ENCODE measurements around the gene GDPD5.

Gene GDPD5

GRCh38 chr11:75471176-75471973, 54.4 kb downstream of the GDPD5 start:
- DNase-seq (ENCODE audit: low spot score): no peak

GRCh38 chr11:75470476-75471080, 55.2 kb downstream of the GDPD5 start:
- no peak for DNase-seq (ENCODE audit: low spot score)

DNA sequence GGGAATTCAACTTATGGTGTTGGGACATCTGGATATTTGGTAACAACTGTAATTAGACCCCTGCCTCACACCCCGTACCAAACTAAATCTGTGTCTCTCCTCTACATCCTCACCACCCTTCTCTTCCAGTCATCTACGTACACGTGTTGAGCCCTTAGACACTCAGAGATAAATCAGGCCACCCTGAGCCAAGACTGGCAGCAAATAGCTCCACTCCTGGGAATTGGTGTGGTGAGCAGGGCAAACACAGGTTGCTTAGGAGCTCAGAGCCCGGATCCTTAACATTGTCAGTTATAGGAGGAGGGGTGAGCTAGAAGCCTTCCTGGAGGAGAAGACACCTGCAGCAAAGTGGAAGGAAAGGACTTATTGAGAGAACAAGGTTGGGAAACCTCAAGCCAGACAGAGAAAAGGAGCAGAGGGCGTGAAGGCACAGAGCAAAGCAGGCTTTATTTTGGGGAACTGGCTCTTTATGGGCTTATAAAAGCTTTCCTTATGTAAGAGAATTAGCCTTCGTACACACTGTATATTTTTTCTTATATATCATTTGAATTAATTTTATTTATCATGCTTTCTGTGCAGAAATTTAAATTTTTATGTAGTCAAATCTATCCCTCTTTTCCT, 55.8 kb downstream of the GDPD5 start:
- DNase-seq (ENCODE audit: low spot score): no peak

DNA sequence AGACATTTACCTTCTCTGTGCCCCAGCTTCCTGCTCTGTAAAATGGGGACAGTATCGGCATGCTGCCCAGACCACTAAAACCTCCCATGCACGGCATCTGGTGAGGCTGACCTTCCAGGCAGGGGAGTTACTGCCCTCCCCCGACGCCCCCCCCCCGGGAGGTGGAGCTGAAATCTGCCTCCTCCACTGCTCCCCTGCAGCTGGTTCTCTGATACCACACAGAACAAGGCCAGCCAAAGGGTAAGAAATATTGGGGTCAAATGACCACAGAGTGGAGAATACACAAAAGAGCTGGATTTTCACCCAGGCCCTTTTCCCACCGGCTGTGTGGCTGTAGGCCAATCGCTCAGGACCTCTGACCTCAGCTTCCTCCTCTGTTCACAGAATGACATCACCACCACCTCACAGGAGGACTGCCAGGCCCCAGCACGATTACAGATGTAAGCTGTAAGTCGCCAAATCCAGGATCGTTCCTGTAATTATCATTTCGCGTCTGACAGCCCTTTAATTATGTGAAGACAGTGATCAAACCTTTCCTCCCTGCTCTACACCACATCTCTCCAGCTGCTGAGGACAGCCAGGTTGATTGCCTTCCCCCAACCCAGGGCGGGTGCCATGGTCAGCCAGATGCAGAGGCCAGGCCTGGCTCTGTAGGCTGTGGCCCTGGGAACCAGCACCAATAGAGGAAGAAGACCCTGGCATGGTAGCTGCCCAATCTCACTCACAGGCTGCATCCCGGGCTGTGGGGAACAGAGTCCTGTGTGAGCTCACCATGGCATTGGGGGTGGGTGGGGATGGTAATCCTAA, 57.0 kb downstream of the GDPD5 start:
- no peak for DNase-seq (ENCODE audit: low spot score)

GRCh38 chr11:75467881-75468280, 57.9 kb downstream of the GDPD5 start:
- DNase-seq (ENCODE audit: low spot score): no peak

- no peak for DNase-seq (ENCODE audit: low spot score)
Measured at GRCh38 chr11:75467311-75467710, 58.4 kb downstream of the GDPD5 start.

DNA sequence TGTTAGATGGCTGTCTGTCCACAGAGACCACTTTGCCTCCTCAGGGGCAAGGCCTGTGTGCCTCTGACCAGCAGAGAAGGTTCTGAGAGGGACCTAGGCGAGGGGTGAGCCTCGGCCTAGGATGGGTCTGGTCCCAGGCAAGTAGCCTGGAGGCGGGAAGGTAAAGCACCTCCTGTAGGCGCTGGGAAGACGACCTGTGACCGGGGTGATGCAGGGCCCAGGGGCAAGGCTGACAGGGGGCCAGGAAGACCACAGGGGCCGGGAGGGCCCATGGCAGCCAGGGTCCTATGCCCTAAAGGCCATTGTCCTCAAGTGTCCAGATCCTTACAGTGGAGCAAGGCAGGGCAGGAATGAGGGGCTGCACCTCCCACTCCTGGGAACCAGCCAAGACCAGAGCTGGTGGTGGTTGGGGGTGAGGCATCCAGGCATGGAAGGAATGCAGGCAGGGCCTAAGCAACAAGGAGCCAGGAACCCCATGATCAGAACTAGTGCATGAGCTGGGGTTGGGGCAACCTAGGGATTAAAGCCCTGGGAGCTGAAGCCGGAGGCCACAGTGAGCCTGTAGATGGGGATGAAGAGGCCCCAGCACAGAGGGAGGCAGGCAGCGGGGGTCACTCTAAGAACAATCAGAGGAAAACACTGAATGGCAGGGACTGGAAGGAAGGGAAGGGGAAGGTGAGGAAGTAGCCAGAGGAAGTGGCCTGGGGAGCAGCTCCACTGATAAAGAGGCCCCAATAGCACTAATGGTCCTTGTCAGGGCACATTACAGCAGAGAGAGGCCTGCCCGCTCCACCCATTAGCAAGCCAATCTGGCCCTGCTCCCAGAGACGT, 59.8 kb downstream of the GDPD5 start:
- no peak for DNase-seq (ENCODE audit: low spot score)

DNA sequence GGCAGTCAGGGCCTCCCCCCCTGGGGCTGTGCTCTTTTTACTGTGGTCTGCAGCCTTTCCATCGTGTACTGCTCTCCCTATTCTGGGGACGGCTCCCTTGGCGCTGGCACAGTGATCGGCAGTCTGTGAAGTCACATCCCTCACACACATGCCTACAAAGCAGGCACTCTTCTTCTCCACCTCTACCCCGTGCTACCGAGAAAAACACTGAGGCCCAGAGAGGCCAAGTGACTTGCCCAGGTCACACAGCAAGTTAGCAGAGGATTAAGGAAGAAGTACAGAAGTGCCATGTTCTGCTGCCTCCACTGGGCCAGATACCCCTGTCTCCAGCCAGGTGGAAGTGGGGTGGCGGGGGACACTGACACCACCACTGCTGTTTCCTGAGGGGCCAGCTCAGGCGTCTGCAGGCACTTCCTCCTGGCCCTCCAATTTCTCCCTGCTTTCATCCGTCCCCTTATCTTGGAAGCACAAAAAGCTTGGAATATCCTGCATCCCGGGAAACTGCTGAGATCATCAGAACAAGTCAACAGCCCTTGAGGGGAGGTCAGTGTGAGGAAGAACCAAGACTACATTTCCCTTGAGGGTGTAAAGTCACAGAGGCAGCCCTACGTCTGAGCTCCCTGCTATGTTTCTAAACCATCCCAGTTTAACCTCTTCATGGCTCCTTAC, 62.5 kb downstream of the GDPD5 start:
- no peak for DNase-seq (ENCODE audit: low spot score)

DNA sequence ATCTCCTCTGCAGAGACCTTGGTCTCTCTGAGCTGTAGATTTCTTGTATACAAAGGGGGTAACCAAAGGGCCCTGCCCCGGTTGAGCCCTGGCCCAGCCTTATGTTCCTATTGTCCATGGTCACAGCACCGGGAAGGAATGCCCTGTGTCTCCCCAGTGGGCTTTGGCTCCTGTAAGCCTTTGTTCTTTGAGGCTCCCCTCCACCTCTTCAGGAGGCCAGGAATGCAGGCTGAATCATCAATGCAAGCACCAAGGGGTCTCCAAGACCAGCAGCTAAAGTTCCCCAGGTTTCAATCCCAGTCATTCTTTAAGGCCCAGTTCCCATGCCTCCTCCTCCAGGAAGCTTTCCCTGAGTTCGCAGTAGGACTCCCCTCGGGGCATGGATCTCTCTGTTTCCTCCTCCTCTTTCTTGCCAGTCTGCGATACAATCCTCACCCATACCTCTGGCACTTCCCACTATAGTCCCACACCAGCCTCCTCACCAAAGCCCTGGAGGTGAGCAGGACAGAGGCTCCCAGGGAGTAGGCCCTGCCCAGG, 63.6 kb downstream of the GDPD5 start:
- no peak for DNase-seq (ENCODE audit: low spot score)

DNA sequence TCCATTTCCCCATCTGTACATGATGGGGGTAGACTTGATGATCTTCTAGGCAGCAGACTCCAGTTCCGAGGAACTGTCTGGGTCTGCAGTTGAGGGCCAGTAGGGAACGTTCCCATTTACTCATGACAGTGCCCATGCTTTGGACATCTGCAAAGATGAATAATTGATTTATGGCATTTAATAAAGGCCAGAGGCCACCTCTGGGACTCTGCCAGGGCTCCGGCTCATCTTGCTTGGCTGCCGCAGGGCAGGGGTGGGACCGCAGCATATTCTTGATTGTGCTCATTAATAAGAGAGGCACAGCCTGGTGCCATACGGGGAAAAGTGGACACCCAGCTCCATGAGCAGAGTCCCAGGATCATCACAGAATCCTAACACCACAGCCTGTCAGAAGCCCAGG, 64.6 kb downstream of the GDPD5 start:
- no peak for DNase-seq (ENCODE audit: low spot score)

GRCh38 chr11:75456596-75457183, 69.1 kb downstream of the GDPD5 start:
- no peak for DNase-seq (ENCODE audit: low spot score)

GRCh38 chr11:75454987-75455386, 70.8 kb downstream of the GDPD5 start:
- no peak for DNase-seq (ENCODE audit: low spot score)

DNA sequence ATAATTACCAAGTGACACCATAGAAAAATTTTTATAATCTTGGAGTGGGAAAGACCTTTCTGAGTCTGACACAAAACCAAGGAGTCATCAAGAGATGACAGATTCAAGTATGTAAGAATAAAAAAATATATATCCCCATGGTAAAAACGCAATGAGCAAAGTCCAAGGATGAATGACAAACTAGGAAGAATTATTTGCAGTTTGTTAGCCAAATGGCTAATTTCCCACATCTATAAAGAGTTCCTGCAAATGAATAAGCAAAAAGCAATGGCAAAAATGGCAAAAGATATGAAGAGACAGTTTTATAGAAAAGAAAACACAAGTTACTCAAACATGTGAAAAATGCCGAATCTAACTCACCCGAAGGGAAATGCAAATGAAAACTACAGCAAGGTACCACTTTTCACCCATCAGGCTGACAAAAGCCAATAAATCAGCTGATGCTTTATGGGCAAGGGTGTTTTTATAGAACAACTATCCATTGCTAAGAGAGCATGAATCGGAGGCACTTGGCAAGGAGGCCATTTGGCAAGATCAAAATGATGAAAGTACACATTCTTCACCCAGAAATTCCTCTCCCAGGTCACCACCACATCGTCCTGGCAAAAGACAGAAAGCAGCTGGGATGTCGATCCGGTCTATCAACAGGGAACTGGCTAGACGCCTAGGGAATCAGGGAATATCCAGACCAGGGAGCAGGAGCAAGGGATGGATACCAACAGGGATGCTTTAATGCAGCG, 71.7 kb downstream of the GDPD5 start:
- DNase-seq (ENCODE audit: low spot score): no peak

- DNase-seq (ENCODE audit: low spot score): no peak
Measured at GRCh38 chr11:75450826-75451821, 74.6 kb downstream of the GDPD5 start.

- DNase-seq (ENCODE audit: low spot score): no peak
Measured at GRCh38 chr11:75450236-75450635, 75.5 kb downstream of the GDPD5 start.

DNA sequence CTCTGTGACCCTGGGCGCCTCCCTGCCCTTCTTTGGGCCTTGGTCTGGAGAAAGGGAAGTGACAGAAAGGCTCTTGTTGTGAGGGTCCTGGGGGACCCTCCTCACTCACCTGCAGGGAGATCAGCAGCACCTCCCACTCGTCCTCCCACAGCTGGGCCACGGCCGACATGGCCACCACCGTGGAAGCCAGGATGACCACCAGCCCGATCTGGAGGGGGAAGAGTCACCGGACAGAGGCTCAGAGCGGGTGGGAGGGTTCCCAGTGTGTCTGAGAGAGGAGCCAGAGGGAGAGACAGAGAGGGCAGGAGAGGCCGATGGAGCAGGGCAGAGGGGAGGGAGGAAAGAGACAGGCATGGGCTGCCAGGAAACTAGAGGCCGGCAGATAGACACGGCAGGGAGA, 76.0 kb downstream of the GDPD5 start:
- no peak for DNase-seq (ENCODE audit: low spot score)

- no peak for DNase-seq (ENCODE audit: low spot score)
Measured at GRCh38 chr11:75449271-75449670, 76.5 kb downstream of the GDPD5 start.

- no peak for DNase-seq (ENCODE audit: low spot score)
Measured at GRCh38 chr11:75447415-75447814, 78.3 kb downstream of the GDPD5 start.
